GM12878 (cell line): ENCODE results near the gene FAM193A. TPM values are rescaled to one million over a fixed set of nuclear protein-coding genes. Genes with fewer than 3 reads are reported as not detected.

Source experiments
- ATF7 ChIP-seq: fragments of 450-650 bp; IDR thresholded peaks from 2 replicates; pipeline ENCODE4 v1.6.1; 2016; ENCODE audit warnings: low read depth, mild to moderate bottlenecking
- BCL11A ChIP-seq: IDR thresholded peaks from 2 replicates; pipeline ENCODE4 v1.6.1; 2011; ENCODE audit warnings: low read depth, low read length
- CBFB ChIP-seq: IDR thresholded peaks from 2 replicates; pipeline ENCODE4 v1.6.1; 2016; ENCODE audit warnings: antibody characterized with exemption, low read depth
- CBX5 ChIP-seq: sonication (generic); IDR thresholded peaks from 2 replicates; pipeline ENCODE4 v1.6.1; 2016; ENCODE audit warnings: low read depth, moderate library complexity, mild to moderate bottlenecking, inconsistent platforms
- FOS ChIP-seq: IDR thresholded peaks from 3 replicates; pipeline ENCODE4 v1.6.1; 2011; ENCODE audit warnings: borderline replicate concordance; ENCODE audit not compliant: insufficient read length; ENCODE audit errors: extremely low read depth
- FOXK2 ChIP-seq: fragments of 450-650 bp; IDR thresholded peaks from 2 replicates; pipeline ENCODE4 v1.6.1; 2017; ENCODE audit warnings: mild to moderate bottlenecking, moderate library complexity
- FOXM1 ChIP-seq: IDR thresholded peaks from 2 replicates; pipeline ENCODE4 v1.6.1; 2012; ENCODE audit warnings: low read depth, mild to moderate bottlenecking, inconsistent platforms, low read length, moderate library complexity
- HCFC1 ChIP-seq: fragments of 150-350 bp; IDR thresholded peaks from 2 replicates; pipeline ENCODE4 v1.6.1; 2014; ENCODE audit warnings: low read length
- HDAC6 ChIP-seq: fragments of 200-600 bp; sonication (generic); IDR thresholded peaks from one replicate; pipeline ENCODE4 v1.8.0; 2017; ENCODE audit warnings: antibody characterized with exemption; ENCODE audit not compliant: unreplicated experiment
- IKZF1 ChIP-seq: fragments of 450-650 bp; conservative IDR thresholded peaks from 2 replicates; pipeline ENCODE4 v1.6.1; 2017; ENCODE audit warnings: antibody characterized with exemption, mild to moderate bottlenecking
- JUND ChIP-seq: IDR thresholded peaks from 2 replicates; pipeline ENCODE4 v1.6.1; 2012; ENCODE audit warnings: low read depth, mild to moderate bottlenecking, low read length, improper control_type of control experiment, moderate library complexity
- LARP7 ChIP-seq: fragments of 450-650 bp; IDR thresholded peaks from 2 replicates; pipeline ENCODE4 v1.6.1; 2017; ENCODE audit warnings: mild to moderate bottlenecking
- MAX ChIP-seq: IDR thresholded peaks from 2 replicates; pipeline ENCODE4 v1.6.1; 2012; ENCODE audit warnings: low read depth, low read length, improper control_type of control experiment
- NFIC ChIP-seq: IDR thresholded peaks from 2 replicates; pipeline ENCODE4 v1.6.1; 2012; ENCODE audit warnings: low read depth, mild to moderate bottlenecking, inconsistent platforms, low read length, moderate library complexity
- NR2C1 ChIP-seq: fragments of 450-650 bp; IDR thresholded peaks from 2 replicates; pipeline ENCODE4 v1.6.1; 2017; ENCODE audit warnings: antibody characterized with exemption, mild to moderate bottlenecking, moderate library complexity
- NR2F1 ChIP-seq: fragments of 450-650 bp; conservative IDR thresholded peaks from 2 replicates; pipeline ENCODE4 v1.6.1; 2017; ENCODE audit warnings: mild to moderate bottlenecking
- PAX8 ChIP-seq: fragments of 450-650 bp; IDR thresholded peaks from 2 replicates; pipeline ENCODE4 v1.6.1; 2017; ENCODE audit warnings: mild to moderate bottlenecking, moderate library complexity
- POLR2A ChIP-seq: IDR thresholded peaks from 2 replicates; pipeline ENCODE4 v1.6.1; 2011; ENCODE audit warnings: low read depth, mild to moderate bottlenecking, low read length
- POLR2AphosphoS2 ChIP-seq: IDR thresholded peaks from 2 replicates; pipeline ENCODE4 v1.6.1; 2011; ENCODE audit warnings: low read depth, mild to moderate bottlenecking, low read length, improper control_type of control experiment, moderate library complexity
- POU2F2 ChIP-seq: IDR thresholded peaks from 3 replicates; pipeline ENCODE4 v1.6.1; 2011; ENCODE audit warnings: low read depth, mild to moderate bottlenecking, low read length, borderline replicate concordance
- RAD21 ChIP-seq: IDR thresholded peaks from 2 replicates; pipeline ENCODE4 v1.6.1; 2011; ENCODE audit warnings: mild to moderate bottlenecking, low read depth, low read length, moderate library complexity; ENCODE audit not compliant: insufficient read depth
- RCOR1 ChIP-seq: conservative IDR thresholded peaks from 2 replicates; pipeline ENCODE4 v1.6.1; 2012; ENCODE audit warnings: low read depth, low read length, improper control_type of control experiment
- SIN3A ChIP-seq: IDR thresholded peaks from 2 replicates; pipeline ENCODE4 v1.6.1; 2012; ENCODE audit warnings: low read depth, low read length, improper control_type of control experiment
- SIX5 ChIP-seq: IDR thresholded peaks from 2 replicates; pipeline ENCODE4 v1.6.1; 2011; ENCODE audit warnings: mild to moderate bottlenecking, low read depth, low read length, moderate library complexity; ENCODE audit not compliant: severe bottlenecking
- SP1 ChIP-seq: IDR thresholded peaks from one replicate; pipeline ENCODE4 v1.6.1; 2011; ENCODE audit warnings: low read depth, low read length
- SRF ChIP-seq, 2 experiments: IDR thresholded peaks; 2 replicates each; pipeline ENCODE4 v1.6.1; 2011; ENCODE audit warnings: low read depth in 2 of 2, low read length in 2 of 2, mild to moderate bottlenecking in 1 of 2, moderate library complexity in 1 of 2
- TAF1 ChIP-seq: IDR thresholded peaks from 2 replicates; pipeline ENCODE4 v1.6.1; 2011; ENCODE audit warnings: mild to moderate bottlenecking, low read depth, low read length, borderline replicate concordance
- TBL1XR1 ChIP-seq: IDR thresholded peaks from 2 replicates; pipeline ENCODE4 v1.6.1; 2012; ENCODE audit warnings: low read depth, low read length, improper control_type of control experiment
- TCF12 ChIP-seq: IDR thresholded peaks from 2 replicates; pipeline ENCODE4 v1.6.1; 2011; ENCODE audit warnings: low read depth, mild to moderate bottlenecking, low read length
- USF1 ChIP-seq: IDR thresholded peaks from 2 replicates; pipeline ENCODE4 v1.6.1; 2011; ENCODE audit warnings: borderline replicate concordance, low read depth, mild to moderate bottlenecking, moderate library complexity, mixed read lengths, low read length; ENCODE audit not compliant: insufficient read depth; ENCODE audit errors: extremely low read length
- YY1 ChIP-seq: IDR thresholded peaks from 2 replicates; pipeline ENCODE4 v1.6.1; 2011; ENCODE audit warnings: low read depth, mild to moderate bottlenecking, low read length
- ZNF384 ChIP-seq: IDR thresholded peaks from 2 replicates; pipeline ENCODE4 v1.6.1; 2012; ENCODE audit warnings: low read depth, mild to moderate bottlenecking, low read length, improper control_type of control experiment, borderline replicate concordance
- ZNF622 ChIP-seq: fragments of 450-650 bp; IDR thresholded peaks from 2 replicates; pipeline ENCODE4 v1.6.1; 2017; ENCODE audit warnings: mild to moderate bottlenecking, inconsistent platforms
- polyA plus RNA-seq, 11 experiments: library from polyadenylated mRNA; depleted of rRNA in 4 of 11; unstranded in 6 of 11; stranded (reverse) in 5 of 11; fragments of >200 nt; fragmentation: Nextera tagmentation in 4 of 11; fragmentation: Illumina TruSeq in 1 of 11; extraction: Ambion mirVana in 4 of 11; extraction: Trizol in 1 of 11; gene quantifications; 1 replicate in 1 of 11; 2 replicates in 10 of 11; pipeline versions ENCODE4 v1.2.1 to v1.2.3, GENCODE V29; 2011 to 2016; ENCODE audit warnings: inconsistent platforms in 2 of 11, missing spikeins in 2 of 11, low read depth in 1 of 11
- total RNA-seq, 4 experiments: library from RNA; depleted of rRNA in 3 of 4; stranded (reverse); fragments of >200 nt in 3 of 4; fragmentation: Illumina TruSeq in 1 of 4; extraction: Trizol in 1 of 4; gene quantifications; 2 replicates each; pipeline versions ENCODE4 v1.2.1 to v1.2.3, GENCODE V29; 2013 to 2021
- TF ChIP-seq, protein P1 (sequence below), 3 experiments: IDR thresholded peaks in 2 of 3; conservative IDR thresholded peaks in 1 of 3; 2 replicates each; pipeline ENCODE4 v1.5.1; 2011; ENCODE audit warnings: low read depth in 3 of 3, low read length in 3 of 3, mild to moderate bottlenecking in 3 of 3, control low read depth in 2 of 3, moderate library complexity in 2 of 3, inconsistent platforms in 1 of 3, mixed read lengths in 1 of 3; ENCODE audit not compliant: control insufficient read depth in 2 of 3, insufficient read depth in 1 of 3; ENCODE audit errors: extremely low read depth in 1 of 3

Gene FAM193A
- total and polyA plus RNA-seq, 10 of the 15 experiments (the other 5 are each of a cell fraction or from before 2014, with no cell fraction given) = 0.52 to 23.3 (median 7.4) TPM

- TF ChIP-seq, protein P1, sequence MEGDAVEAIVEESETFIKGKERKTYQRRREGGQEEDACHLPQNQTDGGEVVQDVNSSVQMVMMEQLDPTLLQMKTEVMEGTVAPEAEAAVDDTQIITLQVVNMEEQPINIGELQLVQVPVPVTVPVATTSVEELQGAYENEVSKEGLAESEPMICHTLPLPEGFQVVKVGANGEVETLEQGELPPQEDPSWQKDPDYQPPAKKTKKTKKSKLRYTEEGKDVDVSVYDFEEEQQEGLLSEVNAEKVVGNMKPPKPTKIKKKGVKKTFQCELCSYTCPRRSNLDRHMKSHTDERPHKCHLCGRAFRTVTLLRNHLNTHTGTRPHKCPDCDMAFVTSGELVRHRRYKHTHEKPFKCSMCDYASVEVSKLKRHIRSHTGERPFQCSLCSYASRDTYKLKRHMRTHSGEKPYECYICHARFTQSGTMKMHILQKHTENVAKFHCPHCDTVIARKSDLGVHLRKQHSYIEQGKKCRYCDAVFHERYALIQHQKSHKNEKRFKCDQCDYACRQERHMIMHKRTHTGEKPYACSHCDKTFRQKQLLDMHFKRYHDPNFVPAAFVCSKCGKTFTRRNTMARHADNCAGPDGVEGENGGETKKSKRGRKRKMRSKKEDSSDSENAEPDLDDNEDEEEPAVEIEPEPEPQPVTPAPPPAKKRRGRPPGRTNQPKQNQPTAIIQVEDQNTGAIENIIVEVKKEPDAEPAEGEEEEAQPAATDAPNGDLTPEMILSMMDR (IDR thresholded peaks at IDR 0.05 in 2 of 3, conservative IDR thresholded peaks at IDR 0.05 in 1 of 3; ENCODE audit: control insufficient read depth in 2 of 3, extremely low read depth in 1 of 3, insufficient read depth in 1 of 3, low read depth in 3 of 3, low read length in 3 of 3) = no peak
- TF ChIP-seq SIN3A = no peak
- TF ChIP-seq YY1 = peak; percentile 72
- peak; percentile 43; the same call in 1 of the 2 replicates for TF ChIP-seq NFIC
- no peak for TF ChIP-seq HDAC6
- 0 out of 2 replicates have a peak, but pooled peaks have one; percentile 27 for TF ChIP-seq BCL11A
- TF ChIP-seq NR2C1 = no peak
- TF ChIP-seq TCF12 = 0 out of 2 replicates have a peak, but pooled peaks have one; percentile 19
- no peak for TF ChIP-seq HCFC1
- TF ChIP-seq MAX = no peak
- TF ChIP-seq SP1 = no peak
- no peak for TF ChIP-seq TAF1
- no peak for TF ChIP-seq FOXK2
- no peak for TF ChIP-seq CBFB
- TF ChIP-seq SIX5 = no peak
- TF ChIP-seq PAX8 = no peak
- no peak for TF ChIP-seq SRF (IDR thresholded peaks at IDR 0.05; ENCODE audit: low read depth in 2 of 2, low read length in 2 of 2)
- no peak for TF ChIP-seq JUND
- TF ChIP-seq LARP7 = no peak; the same call in 1 of the 2 replicates
- no peak for TF ChIP-seq RCOR1
- no peak for TF ChIP-seq RAD21
- TF ChIP-seq POU2F2 = peak; percentile 21; the same call in 1 of the 3 replicates
- TF ChIP-seq POLR2AphosphoS2 = no peak
- TF ChIP-seq POLR2A = no peak
- no peak for TF ChIP-seq ATF7
- no peak for TF ChIP-seq CBX5
- peak; percentile 52 for TF ChIP-seq IKZF1
- TF ChIP-seq FOXM1 = no peak; the same call in 1 of the 2 replicates
- no peak for TF ChIP-seq FOS
- no peak for TF ChIP-seq ZNF622
- no peak for TF ChIP-seq TBL1XR1
- 0 out of 2 replicates have a peak, but pooled peaks have one; percentile 6 for TF ChIP-seq NR2F1
- TF ChIP-seq USF1 = no peak
- no peak for TF ChIP-seq ZNF384
Observed at GRCh38 chr4:2691952-2692435, 155.5 kb downstream of the FAM193A start (continued).
